GM23248 (cell line): ENCODE measurements around the gene ANKRD13D. TPM values are rescaled to one million over a fixed set of nuclear protein-coding genes. Genes with fewer than 3 reads are reported as not detected.

ENCODE experiments used
- DNase-seq: peaks from one replicate; pipeline ENCODE4 v3.0.0-alpha.2; 2015
- H2AFZ ChIP-seq: fragments of 200-600 bp; sonication (generic); 2 replicates; pipeline ENCODE4 v1.6.1; 2016; ENCODE audit warnings: antibody characterized with exemption
- H3F3A ChIP-seq: fragments of 200-600 bp; sonication (generic); 2 replicates; pipeline ENCODE4 v1.6.1; 2016; ENCODE audit warnings: mild to moderate bottlenecking, antibody characterized with exemption, mixed run types; ENCODE audit not compliant: insufficient read depth
- H3K27ac ChIP-seq: fragments of 200-600 bp; sonication (generic); 2 replicates; pipeline ENCODE4 v1.5.1; 2016; ENCODE audit warnings: mild to moderate bottlenecking
- H3K27me3 ChIP-seq: fragments of 200-600 bp; sonication (generic); replicated peaks from 2 replicates; pipeline ENCODE4 v1.6.1; 2016; ENCODE audit warnings: mild to moderate bottlenecking; ENCODE audit not compliant: insufficient read depth
- H3K36me3 ChIP-seq: fragments of 200-600 bp; sonication (generic); 2 replicates; pipeline ENCODE4 v1.6.1; 2016; ENCODE audit warnings: low read depth, mild to moderate bottlenecking
- H3K4me1 ChIP-seq: fragments of 200-600 bp; sonication (generic); 2 replicates; pipeline ENCODE4 v1.6.1; 2016; ENCODE audit warnings: mild to moderate bottlenecking; ENCODE audit not compliant: insufficient read depth
- H3K4me2 ChIP-seq: fragments of 200-600 bp; sonication (generic); one replicate; pipeline ENCODE4 v1.6.1; 2016; ENCODE audit warnings: mild to moderate bottlenecking; ENCODE audit not compliant: unreplicated experiment
- H3K4me3 ChIP-seq: fragments of 200-600 bp; sonication (generic); 2 replicates; pipeline ENCODE4 v1.5.1; 2016; ENCODE audit warnings: mild to moderate bottlenecking
- H3K79me2 ChIP-seq: fragments of 200-600 bp; sonication (generic); 2 replicates; pipeline ENCODE4 v1.6.1; 2016; ENCODE audit warnings: mild to moderate bottlenecking; ENCODE audit not compliant: insufficient read depth
- H3K9ac ChIP-seq: fragments of 200-600 bp; sonication (generic); 2 replicates; pipeline ENCODE4 v1.6.1; 2016; ENCODE audit warnings: mild to moderate bottlenecking
- H3K9me2 ChIP-seq: fragments of 200-600 bp; sonication (generic); 2 replicates; pipeline ENCODE4 v1.6.1; 2016; ENCODE audit warnings: mixed run types, mild to moderate bottlenecking, moderate library complexity; ENCODE audit not compliant: insufficient read depth
- H3K9me3 ChIP-seq: fragments of 200-600 bp; sonication (generic); one replicate; pipeline ENCODE4 v1.6.1; 2017; ENCODE audit warnings: low read depth
- H4K20me1 ChIP-seq: fragments of 200-600 bp; sonication (generic); 2 replicates; pipeline ENCODE4 v1.6.0; 2016; ENCODE audit not compliant: insufficient read depth
- EZH2 ChIP-seq: fragments of 200-600 bp; sonication (generic); IDR thresholded peaks from 2 replicates; pipeline ENCODE4 v1.6.1; 2018; ENCODE audit warnings: antibody characterized with exemption, mild to moderate bottlenecking; ENCODE audit not compliant: insufficient read depth, poor library complexity, severe bottlenecking
- EZH2phosphoT487 ChIP-seq: fragments of 200-600 bp; sonication (generic); IDR thresholded peaks from 2 replicates; pipeline ENCODE4 v1.6.1; 2018; ENCODE audit warnings: antibody characterized with exemption, moderate library complexity, mild to moderate bottlenecking, low read depth; ENCODE audit not compliant: insufficient read depth
- WGBS, 2 experiments: methylation state at CpG; one replicate each; pipeline ENCODE4 v1.1.6; 2015 to 2017; ENCODE audit warnings: low lambda C conversion rate in 2 of 2, low coverage in 1 of 2; ENCODE audit errors: missing lambda C conversion rate in 2 of 2; 5-methylcytosine and 5-hydroxymethylcytosine counted together
- in situ Hi-C: fragments of 300-500 bp; cut with MboI; formaldehyde crosslinking; loops from 2 replicates; pipeline ENCODE4 v1.15.0; 2020
- polyA plus RNA-seq: library from polyadenylated mRNA; unstranded; fragments of >200 nt; fragmentation: Nextera tagmentation; extraction: Ambion mirVana; gene quantifications from 2 replicates; pipeline ENCODE4 v1.2.1, GENCODE V29; 2016
- total RNA-seq: library from RNA; depleted of rRNA; stranded (reverse); fragments of >200 nt; shearing (Covaris generic); gene quantifications from 2 replicates; pipeline ENCODE4 v1.2.3, GENCODE V29; 2014

ANKRD13D gene
- total and polyA plus RNA-seq, 2 experiments from 2014 or later = 16.4 to 42.9 TPM

DNA sequence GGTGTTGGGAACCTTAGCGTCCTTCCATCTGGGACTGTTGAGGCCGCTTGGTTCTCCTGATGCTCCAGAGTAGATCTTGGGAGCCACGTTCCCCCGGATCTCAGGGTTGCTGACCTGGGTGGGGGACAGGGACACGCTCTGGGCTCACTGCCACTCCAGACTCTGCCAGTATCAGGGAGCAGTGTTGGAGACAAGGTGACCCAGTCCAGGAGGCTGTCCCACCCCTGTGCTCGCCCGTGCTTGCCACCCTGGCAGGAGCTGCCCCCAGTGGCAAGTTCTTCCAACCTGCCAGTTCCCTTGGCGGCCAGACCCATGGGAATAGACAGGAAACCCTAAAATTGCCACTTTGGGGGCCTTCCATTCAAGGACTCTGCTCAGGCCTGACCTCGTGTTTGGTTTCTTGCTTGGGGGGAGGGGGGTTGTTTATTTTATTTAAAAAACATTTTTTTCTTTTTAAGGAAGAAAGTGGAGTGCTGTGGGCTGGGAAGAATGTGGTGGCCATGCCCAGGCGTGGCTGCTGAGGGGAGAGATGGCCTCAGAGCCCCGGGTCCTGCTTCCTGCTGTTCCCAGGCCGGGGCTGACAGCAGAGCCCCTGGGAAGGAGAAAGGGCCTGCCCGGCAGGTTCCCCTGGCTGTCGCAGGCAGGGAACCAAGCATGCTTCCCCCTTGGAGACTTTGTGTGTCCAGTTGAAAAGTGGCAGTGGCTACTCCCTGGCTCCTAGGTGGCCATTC is 15.7 kb upstream of the ANKRD13D start:
- Histone ChIP-seq H3K36me3 (no peaks in the 10 kb centered on the region), H3K4me1 (peaks cover 24% of the 10 kb centered on the region), H2AFZ (no peak overlapping the region), H3K9ac (no peak overlapping the region), H3K27ac (no peak overlapping the region), H3K9me2 (no peaks in the 10 kb centered on the region), H3K27me3 (no peaks in the 10 kb centered on the region), H4K20me1 (no peaks in the 10 kb centered on the region), H3F3A (peaks cover 15% of the 10 kb centered on the region; the same call in 1 of the 2 replicates), H3K4me3 (no peak overlapping the region), H3K4me2 (no peak overlapping the region), H3K9me3 (no peaks in the 10 kb centered on the region), H3K79me2 (peaks cover 98% of the 10 kb centered on the region)
- no peak for DNase-seq
- WGBS, 2 experiments = 68% methylated on average over 12 to 14 of the region's 14 CpGs
- in situ Hi-C loops = no loop called here
- no peak for TF ChIP-seq EZH2phosphoT487
- no peak for TF ChIP-seq EZH2

DNA sequence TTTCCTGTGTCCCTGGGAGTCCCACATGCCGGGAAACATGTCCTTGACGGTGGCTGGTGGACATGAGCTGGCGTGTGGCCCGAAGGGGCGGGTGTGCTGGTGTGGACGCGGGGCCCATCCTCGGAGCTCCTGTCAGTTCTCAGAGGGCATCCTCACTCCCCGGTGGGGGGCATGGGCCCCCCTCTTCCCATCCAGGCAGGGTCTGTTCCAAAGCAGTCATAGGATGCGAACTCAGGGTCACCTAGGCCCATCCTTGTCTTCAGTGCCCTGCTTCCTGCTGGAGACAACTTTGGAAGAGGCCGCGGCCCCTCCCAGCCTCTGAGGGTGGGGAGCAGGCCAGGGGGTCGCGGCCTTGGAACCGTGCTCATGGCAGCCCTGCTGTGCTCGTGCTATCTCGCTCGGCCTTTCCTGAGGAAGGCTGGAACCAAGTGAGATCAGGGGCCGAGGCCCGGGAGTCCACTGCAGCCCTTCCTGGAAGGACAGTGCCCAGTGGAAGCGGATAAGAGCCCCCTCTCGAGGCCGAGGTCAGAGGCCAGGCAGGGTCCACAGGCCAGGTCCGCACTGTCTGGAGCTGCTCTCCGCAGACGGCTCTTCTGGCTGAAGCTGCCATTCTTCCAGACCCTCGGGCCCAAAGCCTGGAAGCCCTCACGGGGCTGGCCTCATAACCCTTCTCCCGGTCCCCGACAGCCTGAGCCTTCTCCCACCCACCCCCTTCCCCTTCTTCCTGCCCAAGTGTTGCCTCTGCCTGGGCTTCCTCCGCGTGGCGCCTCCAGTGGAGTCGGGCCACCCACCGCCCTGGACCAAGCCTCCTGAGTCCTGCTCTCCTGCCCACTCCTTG is 14.1 kb upstream of the ANKRD13D start:
- in situ Hi-C loops = no loop called here
- Histone ChIP-seq H3K4me2 (no peak overlapping the region), H3K4me1 (peaks cover 17% of the 10 kb centered on the region), H3K9ac (no peak overlapping the region), H3K79me2 (peaks cover 92% of the 10 kb centered on the region), H2AFZ (no peak overlapping the region), H3K27ac (no peak overlapping the region), H3K9me3 (no peaks in the 10 kb centered on the region), H3K36me3 (no peaks in the 10 kb centered on the region), H3F3A (peaks cover 15% of the 10 kb centered on the region; the same call in 1 of the 2 replicates), H3K4me3 (no peak overlapping the region), H3K9me2 (no peaks in the 10 kb centered on the region), H3K27me3 (no peaks in the 10 kb centered on the region), H4K20me1 (no peaks in the 10 kb centered on the region)
- DNase-seq = no peak
- TF ChIP-seq EZH2 (no peak), EZH2phosphoT487 (no peak)
- 80 to 81% methylated on average over 30 to 34 of the region's 35 CpGs for WGBS, 2 experiments

DNA sequence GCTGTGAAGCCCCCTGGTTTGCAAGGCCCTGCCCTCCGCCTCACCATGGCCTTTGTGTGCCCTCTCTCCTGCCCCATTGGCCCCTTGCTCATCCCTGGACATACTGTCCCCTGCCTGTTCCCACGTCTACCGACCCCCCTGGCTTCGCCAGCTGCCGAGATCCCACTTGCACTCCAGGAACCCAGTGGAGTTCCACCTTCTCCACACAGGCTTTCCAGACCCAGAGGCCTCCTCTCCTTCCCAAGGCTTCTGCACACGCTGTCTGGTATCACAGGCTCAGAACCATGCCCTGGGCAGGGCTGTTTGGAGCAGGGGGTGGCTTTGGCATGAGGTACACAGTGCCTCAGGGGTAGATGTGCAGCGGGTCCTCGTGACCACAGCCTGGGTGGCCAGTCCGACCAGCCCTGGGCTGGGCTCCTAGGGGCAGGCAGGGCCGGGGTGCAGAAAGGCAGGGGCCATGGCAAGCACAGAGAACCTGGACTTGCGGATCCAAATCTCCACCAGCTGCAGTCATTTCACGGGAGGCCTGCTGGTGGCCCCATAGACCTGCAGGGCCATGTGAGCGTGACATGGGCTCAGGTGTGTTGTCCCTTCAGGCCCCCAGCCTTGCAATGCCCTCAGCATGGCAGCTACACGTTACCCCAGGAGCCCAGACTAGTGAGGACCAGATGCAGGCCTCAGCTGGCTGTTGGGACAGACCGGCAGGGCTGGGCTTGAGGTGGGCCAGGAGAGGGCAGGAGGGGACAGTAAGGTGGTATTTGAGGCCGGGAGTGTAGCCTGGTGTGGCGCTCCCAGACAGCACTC is 13.3 kb upstream of the ANKRD13D start:
- H3K9me3 ChIP-seq = no peaks in the 10 kb centered on the region
- H3K79me2 ChIP-seq = peaks cover 84% of the 10 kb centered on the region
- no peak overlapping the region for H3K9ac ChIP-seq
- no peaks in the 10 kb centered on the region for H3K36me3 ChIP-seq
- WGBS, 2 experiments = 89 to 92% methylated on average over 16 to 17 of the region's 17 CpGs
- peaks cover 12% of the 10 kb centered on the region; the same call in 1 of the 2 replicates for H3F3A ChIP-seq
- no peak overlapping the region for H3K4me3 ChIP-seq
- in situ Hi-C loops = no loop called here
- DNase-seq = no peak
- no peak overlapping the region for H3K27ac ChIP-seq
- no peak for TF ChIP-seq EZH2phosphoT487
- TF ChIP-seq EZH2 = no peak
- no peaks in the 10 kb centered on the region for H3K27me3 ChIP-seq
- peaks cover 13% of the 10 kb centered on the region for H3K4me1 ChIP-seq
- no peak overlapping the region for H3K4me2 ChIP-seq
- no peaks in the 10 kb centered on the region for H4K20me1 ChIP-seq
- H2AFZ ChIP-seq = no peak overlapping the region
- no peaks in the 10 kb centered on the region for H3K9me2 ChIP-seq

DNA sequence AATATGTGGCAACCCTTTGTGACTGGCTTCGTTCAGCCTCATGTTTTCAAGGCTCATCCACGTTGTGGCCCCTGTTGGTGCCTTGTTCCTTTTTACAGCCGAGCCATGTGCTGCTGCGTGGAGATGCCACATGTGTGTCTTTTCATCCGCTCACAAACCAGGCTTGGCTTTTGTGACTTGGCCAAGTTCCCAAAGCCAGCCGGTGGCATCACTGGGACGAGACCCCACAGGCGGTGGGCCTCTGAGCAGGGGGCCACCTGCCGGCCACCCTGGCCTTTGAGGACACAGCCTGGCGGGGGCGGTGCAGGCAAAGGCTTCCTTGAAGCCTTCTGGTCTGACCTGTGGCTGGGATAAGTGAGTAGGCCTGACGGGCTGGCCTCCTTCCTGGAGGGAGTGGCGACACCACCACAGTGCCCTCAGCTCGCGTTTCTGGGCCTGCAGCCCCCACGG is 12.3 kb upstream of the ANKRD13D start:
- peak overlapping the region; percentile 70; the same call in 1 of the 2 replicates for H2AFZ ChIP-seq
- no peaks in the 10 kb centered on the region for H3K27me3 ChIP-seq
- 12 to 20% methylated on average over 16 of the region's 16 CpGs for WGBS, 2 experiments
- H3K79me2 ChIP-seq = peaks cover 74% of the 10 kb centered on the region
- H3K36me3 ChIP-seq = no peaks in the 10 kb centered on the region; the same call in 1 of the 2 replicates
- no peaks in the 10 kb centered on the region for H3K9me2 ChIP-seq
- peaks cover 13% of the 10 kb centered on the region for H3K4me1 ChIP-seq
- DNase-seq = peak; percentile 84
- no peaks in the 10 kb centered on the region for H3K9me3 ChIP-seq
- TF ChIP-seq EZH2 (no peak), EZH2phosphoT487 (no peak)
- H3F3A ChIP-seq = peaks cover 9% of the 10 kb centered on the region; the same call in 1 of the 2 replicates
- peak overlapping the region; percentile 94 for H3K4me2 ChIP-seq
- peak overlapping the region; percentile 83 for H3K9ac ChIP-seq
- peak overlapping the region; percentile 87 for H3K27ac ChIP-seq
- H4K20me1 ChIP-seq = no peaks in the 10 kb centered on the region
- in situ Hi-C loops = no loop called here
- H3K4me3 ChIP-seq = peak overlapping the region; percentile 75
